Measurements from ENCODE around the gene ACP6.

Gene ACP6

GRCh38 chr1:147647796-147648633 is 22.3 kb downstream of the ACP6 start:
- Histone ChIP-seq H3K4me1 (ENCODE audit: control insufficient read depth, insufficient read depth, low read length) (no peaks in the 10 kb centered on the region), H3K4me3 (ENCODE audit: low read length) (no peak overlapping the region), H3K27me3 (ENCODE audit: control insufficient read depth, insufficient read depth, low read length) (no peaks in the 10 kb centered on the region), H3K9ac (ENCODE audit: low read depth, low read length) (no peak overlapping the region), H3K36me3 (ENCODE audit: insufficient read depth, low read length) (peaks cover 11% of the 10 kb centered on the region), H3K9me3 (replicated peaks; ENCODE audit: low read length) (no peaks in the 10 kb centered on the region), H3K4me2 (ENCODE audit: low read length) (no peak overlapping the region)

DNA sequence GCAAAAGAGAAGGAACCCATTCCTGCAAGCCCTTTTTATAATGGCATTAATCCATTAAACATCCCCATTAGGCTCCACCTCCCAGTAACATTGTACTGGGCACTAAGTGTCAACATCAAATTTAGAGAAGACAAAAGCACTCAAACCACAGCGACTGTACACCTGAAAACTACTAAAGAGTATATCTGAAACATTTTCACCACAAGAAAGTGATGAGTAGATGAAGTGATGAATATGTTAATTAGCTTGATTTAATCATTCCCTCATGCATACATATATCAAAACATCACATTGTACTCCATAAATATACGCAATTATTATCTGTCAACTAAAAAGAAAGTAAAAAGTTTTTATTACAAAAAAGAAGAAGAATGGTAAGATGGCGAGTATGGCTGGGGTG is 26.4 kb downstream of the ACP6 start:
- H3K4me1 ChIP-seq (ENCODE audit: control insufficient read depth, insufficient read depth, low read length), result no peaks in the 10 kb centered on the region
- no peaks in the 10 kb centered on the region for H3K36me3 ChIP-seq (ENCODE audit: insufficient read depth, low read length)
- no peak overlapping the region for H3K9ac ChIP-seq (ENCODE audit: low read depth, low read length)
- H3K27me3 ChIP-seq (ENCODE audit: control insufficient read depth, insufficient read depth, low read length), result no peaks in the 10 kb centered on the region
- H3K4me2 ChIP-seq (ENCODE audit: low read length), result no peak overlapping the region
- no peak overlapping the region for H3K4me3 ChIP-seq (ENCODE audit: low read length)
- no peaks in the 10 kb centered on the region for H3K9me3 ChIP-seq (replicated peaks; ENCODE audit: low read length)

DNA sequence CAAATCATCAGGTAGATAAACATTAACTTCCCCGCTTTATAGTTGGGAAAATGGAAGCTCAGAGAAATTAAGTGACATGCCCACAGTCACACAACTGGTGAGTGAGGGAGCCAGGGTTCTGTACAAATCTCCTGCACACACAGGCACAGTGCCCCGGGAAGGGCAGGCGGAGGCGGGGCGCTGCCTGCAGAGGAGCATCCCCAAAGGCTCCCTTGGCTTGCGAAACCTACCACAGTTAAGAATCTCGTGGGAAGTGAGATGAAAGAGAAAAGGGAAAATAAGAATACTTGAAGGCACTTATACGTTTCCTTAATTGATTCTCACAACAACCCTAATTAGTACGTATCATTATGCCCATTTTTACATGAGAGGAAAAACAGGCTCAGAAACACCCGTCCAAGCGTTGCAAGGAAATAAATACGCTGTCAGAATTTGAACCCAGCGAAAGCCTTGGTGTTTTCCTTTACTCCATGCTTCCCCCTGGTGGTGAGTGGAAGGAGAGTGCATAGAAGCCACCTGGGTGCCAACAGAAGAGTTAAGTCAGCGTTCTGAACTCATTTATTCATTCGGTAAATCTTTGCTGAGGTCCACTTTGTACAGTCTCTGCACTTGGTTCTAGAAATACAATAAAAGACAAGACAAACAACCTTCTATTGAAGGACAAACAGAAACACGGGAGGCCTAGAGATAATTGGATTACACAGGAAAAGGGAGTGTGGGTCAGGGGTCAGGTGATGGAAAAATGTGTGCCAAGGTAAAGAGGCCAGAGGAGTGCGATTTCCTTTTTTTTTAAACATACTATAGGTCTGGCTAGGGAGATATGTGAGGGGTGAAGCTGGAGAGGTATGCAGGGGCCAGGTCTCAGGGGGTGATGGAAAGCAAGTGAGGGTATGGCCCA is 28.4 kb downstream of the ACP6 start:
- Histone ChIP-seq H3K4me1 (ENCODE audit: control insufficient read depth, insufficient read depth, low read length) (no peaks in the 10 kb centered on the region), H3K9me3 (replicated peaks; ENCODE audit: low read length) (no peaks in the 10 kb centered on the region), H3K4me2 (ENCODE audit: low read length) (no peak overlapping the region), H3K36me3 (ENCODE audit: insufficient read depth, low read length) (no peaks in the 10 kb centered on the region), H3K9ac (ENCODE audit: low read depth, low read length) (no peak overlapping the region), H3K4me3 (ENCODE audit: low read length) (no peak overlapping the region), H3K27me3 (ENCODE audit: control insufficient read depth, insufficient read depth, low read length) (no peaks in the 10 kb centered on the region)

DNA sequence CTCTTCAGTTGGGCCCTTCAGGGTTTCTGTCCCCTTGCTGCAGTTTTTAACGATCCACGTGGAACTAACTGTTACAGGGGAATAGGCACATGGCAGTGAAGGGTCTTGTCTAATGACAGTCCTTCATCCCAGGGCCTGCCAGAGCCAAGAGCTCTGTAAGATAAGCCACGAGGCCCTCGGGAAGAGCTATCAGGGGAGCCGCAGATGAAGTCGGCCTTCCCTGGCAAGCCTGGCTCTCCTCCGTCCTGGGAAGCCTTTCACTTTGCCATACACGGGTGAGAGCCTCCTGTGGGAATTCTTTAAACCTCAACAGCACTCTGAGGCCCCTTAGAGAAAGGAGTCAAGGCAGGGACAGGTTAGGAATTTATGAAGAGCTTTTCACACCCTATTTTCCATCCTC is 29.0 kb downstream of the ACP6 start:
- no peaks in the 10 kb centered on the region for H3K36me3 ChIP-seq (ENCODE audit: insufficient read depth, low read length)
- H3K4me2 ChIP-seq (ENCODE audit: low read length), result no peak overlapping the region
- H3K9me3 ChIP-seq (replicated peaks; ENCODE audit: low read length), result no peaks in the 10 kb centered on the region

GRCh38 chr1:147640553-147641165 is 29.7 kb downstream of the ACP6 start:
- no peaks in the 10 kb centered on the region for H3K4me1 ChIP-seq (ENCODE audit: control insufficient read depth, insufficient read depth, low read length)
- H3K4me3 ChIP-seq (ENCODE audit: low read length), result no peak overlapping the region
- no peaks in the 10 kb centered on the region for H3K27me3 ChIP-seq (ENCODE audit: control insufficient read depth, insufficient read depth, low read length)
- no peaks in the 10 kb centered on the region for H3K9me3 ChIP-seq (replicated peaks; ENCODE audit: low read length)
- H3K4me2 ChIP-seq (ENCODE audit: low read length), result no peak overlapping the region
- H3K36me3 ChIP-seq (ENCODE audit: insufficient read depth, low read length), result no peaks in the 10 kb centered on the region
- no peak overlapping the region for H3K9ac ChIP-seq (ENCODE audit: low read depth, low read length)

More for the DNA sequence above, 29.0 kb downstream of the ACP6 start:
- H3K4me3 ChIP-seq (ENCODE audit: low read length), result no peak overlapping the region
- H3K27me3 ChIP-seq (ENCODE audit: control insufficient read depth, insufficient read depth, low read length), result no peaks in the 10 kb centered on the region
- no peak overlapping the region for H3K9ac ChIP-seq (ENCODE audit: low read depth, low read length)
- no peaks in the 10 kb centered on the region for H3K4me1 ChIP-seq (ENCODE audit: control insufficient read depth, insufficient read depth, low read length)

DNA sequence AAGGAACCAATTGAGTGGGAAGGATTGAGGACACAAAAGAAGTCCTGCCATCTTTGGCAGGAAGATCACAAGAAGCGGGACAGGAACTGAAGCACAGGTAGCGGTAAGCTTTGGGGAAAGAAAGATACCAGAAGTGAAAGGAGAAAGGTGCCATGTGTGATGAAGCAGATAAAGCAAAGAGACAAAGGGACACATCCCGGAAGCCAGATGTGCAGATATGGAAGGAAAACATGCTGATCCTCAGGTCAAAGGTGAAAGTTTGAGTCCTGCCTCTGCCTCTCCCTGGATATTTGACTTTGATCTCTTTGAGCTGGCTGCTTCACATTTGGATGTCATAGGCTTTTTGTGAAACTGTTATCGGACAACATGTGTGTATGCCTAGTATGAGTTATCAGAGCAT is 34.0 kb downstream of the ACP6 start:
- no peaks in the 10 kb centered on the region for H3K4me1 ChIP-seq (ENCODE audit: control insufficient read depth, insufficient read depth, low read length)
- no peaks in the 10 kb centered on the region for H3K9me3 ChIP-seq (replicated peaks; ENCODE audit: low read length)
- no peak overlapping the region for H3K9ac ChIP-seq (ENCODE audit: low read depth, low read length)
- no peak overlapping the region for H3K4me3 ChIP-seq (ENCODE audit: low read length)
- no peak overlapping the region for H3K4me2 ChIP-seq (ENCODE audit: low read length)
- no peaks in the 10 kb centered on the region for H3K27me3 ChIP-seq (ENCODE audit: control insufficient read depth, insufficient read depth, low read length)
- no peaks in the 10 kb centered on the region for H3K36me3 ChIP-seq (ENCODE audit: insufficient read depth, low read length)

- no peak overlapping the region for H3K9ac ChIP-seq (ENCODE audit: low read depth, low read length)
- H3K36me3 ChIP-seq (ENCODE audit: insufficient read depth, low read length), result no peaks in the 10 kb centered on the region
- no peak overlapping the region for H3K4me2 ChIP-seq (ENCODE audit: low read length)
- H3K4me1 ChIP-seq (ENCODE audit: control insufficient read depth, insufficient read depth, low read length), result no peaks in the 10 kb centered on the region
- no peaks in the 10 kb centered on the region for H3K27me3 ChIP-seq (ENCODE audit: control insufficient read depth, insufficient read depth, low read length)
- H3K9me3 ChIP-seq (replicated peaks; ENCODE audit: low read length), result no peaks in the 10 kb centered on the region
- H3K4me3 ChIP-seq (ENCODE audit: low read length), result no peak overlapping the region
Observed at GRCh38 chr1:147635342-147635741, 35.0 kb downstream of the ACP6 start.

- H3K36me3 ChIP-seq (ENCODE audit: insufficient read depth, low read length), result no peaks in the 10 kb centered on the region
- H3K27me3 ChIP-seq (ENCODE audit: control insufficient read depth, insufficient read depth, low read length), result no peaks in the 10 kb centered on the region
- no peaks in the 10 kb centered on the region for H3K4me1 ChIP-seq (ENCODE audit: control insufficient read depth, insufficient read depth, low read length)
- no peak overlapping the region for H3K4me2 ChIP-seq (ENCODE audit: low read length)
- no peaks in the 10 kb centered on the region for H3K9me3 ChIP-seq (replicated peaks; ENCODE audit: low read length)
- H3K4me3 ChIP-seq (ENCODE audit: low read length), result no peak overlapping the region
- no peak overlapping the region for H3K9ac ChIP-seq (ENCODE audit: low read depth, low read length)
Observed at GRCh38 chr1:147634645-147635044, 35.7 kb downstream of the ACP6 start.

- no peaks in the 10 kb centered on the region for H3K9me3 ChIP-seq (replicated peaks; ENCODE audit: low read length)
- H3K4me2 ChIP-seq (ENCODE audit: low read length), result no peak overlapping the region
- H3K4me3 ChIP-seq (ENCODE audit: low read length), result no peak overlapping the region
- no peak overlapping the region for H3K9ac ChIP-seq (ENCODE audit: low read depth, low read length)
- H3K4me1 ChIP-seq (ENCODE audit: control insufficient read depth, insufficient read depth, low read length), result no peaks in the 10 kb centered on the region
- H3K27me3 ChIP-seq (ENCODE audit: control insufficient read depth, insufficient read depth, low read length), result no peaks in the 10 kb centered on the region
- no peaks in the 10 kb centered on the region for H3K36me3 ChIP-seq (ENCODE audit: insufficient read depth, low read length)
Observed at GRCh38 chr1:147633759-147634158, 36.6 kb downstream of the ACP6 start.

DNA sequence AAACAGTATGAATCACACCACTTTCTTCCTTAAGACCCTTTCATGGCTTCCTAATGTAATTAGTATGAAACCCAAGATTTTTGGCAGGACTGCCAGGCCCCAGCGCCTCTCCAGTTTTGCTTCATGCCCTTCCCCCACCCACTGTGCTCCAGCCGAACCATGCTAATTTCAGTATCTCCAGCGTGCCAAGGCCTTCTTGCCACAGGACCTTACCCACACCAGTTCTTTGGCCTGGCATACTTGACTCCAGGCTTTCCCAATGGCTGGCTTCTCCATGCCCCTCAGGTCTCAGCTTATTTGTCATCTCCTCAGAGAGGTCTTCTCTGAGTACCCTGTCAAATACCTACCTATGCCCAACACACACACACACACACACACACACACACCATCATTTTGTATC is 38.5 kb downstream of the ACP6 start:
- H3K27me3 ChIP-seq (ENCODE audit: control insufficient read depth, insufficient read depth, low read length), result no peaks in the 10 kb centered on the region
- no peaks in the 10 kb centered on the region for H3K36me3 ChIP-seq (ENCODE audit: insufficient read depth, low read length)
- no peaks in the 10 kb centered on the region for H3K9me3 ChIP-seq (replicated peaks; ENCODE audit: low read length)
- no peaks in the 10 kb centered on the region for H3K4me1 ChIP-seq (ENCODE audit: control insufficient read depth, insufficient read depth, low read length)
- no peak overlapping the region for H3K4me3 ChIP-seq (ENCODE audit: low read length)
- no peak overlapping the region for H3K9ac ChIP-seq (ENCODE audit: low read depth, low read length)
- no peak overlapping the region for H3K4me2 ChIP-seq (ENCODE audit: low read length)

- no peaks in the 10 kb centered on the region for H3K9me3 ChIP-seq (replicated peaks; ENCODE audit: low read length)
- H3K4me2 ChIP-seq (ENCODE audit: low read length), result no peak overlapping the region
- no peak overlapping the region for H3K9ac ChIP-seq (ENCODE audit: low read depth, low read length)
- H3K4me3 ChIP-seq (ENCODE audit: low read length), result no peak overlapping the region
- H3K4me1 ChIP-seq (ENCODE audit: control insufficient read depth, insufficient read depth, low read length), result no peaks in the 10 kb centered on the region
- no peaks in the 10 kb centered on the region for H3K36me3 ChIP-seq (ENCODE audit: insufficient read depth, low read length)
- no peaks in the 10 kb centered on the region for H3K27me3 ChIP-seq (ENCODE audit: control insufficient read depth, insufficient read depth, low read length)
Observed at GRCh38 chr1:147630447-147630846, 39.9 kb downstream of the ACP6 start.

Measured in skeletal muscle satellite cell (primary cell).